ENCODE results near the gene SLC5A12. TPM values are rescaled to one million over a fixed set of nuclear protein-coding genes. Genes with fewer than 3 reads are reported as not detected.

SLC5A12 gene
- total RNA-seq, 4 donors from 2014 or later, result 0.48 to 2.2 TPM; not detected in 2

- intact Hi-C loops (cut with DNase I; ENCODE audit: low total_unique reads) (no loop called here), in situ Hi-C loops (cut with MboI; ENCODE audit: low pct_ligation_motif_present in 1 of 4, low pct_unique_long_range_greater_than_20kb in 1 of 4, low sequenced_read_pairs in 3 of 4) (loop anchor here in 1 of 4 donors (25.0 kb wide), 1 partner anchor 339 kb away; no protein-coding TSS in a partner anchor)
- no peak for DNase-seq
- no peak for TF ChIP-seq POLR2AphosphoS5 (IDR thresholded peaks at IDR 0.05)
- TF ChIP-seq POLR2A (IDR thresholded peaks at IDR 0.05), result no peak
- no peak for TF ChIP-seq CTCF (IDR thresholded peaks at IDR 0.05)
- no peak for TF ChIP-seq EP300 (IDR thresholded peaks at IDR 0.05; ENCODE audit: low read depth)
- no peak overlapping the region for H3K27ac ChIP-seq
- 83 to 91% methylated on average over 1 of the region's 1 CpG for WGBS, 2 donors (ENCODE audit: low coverage in 1 of 2)
- no peaks in the 10 kb centered on the region for H3K9me3 ChIP-seq
- no peaks in the 10 kb centered on the region for H3K27me3 ChIP-seq
- H3K4me1 ChIP-seq, result no peaks in the 10 kb centered on the region
- H3K4me3 ChIP-seq, result no peak overlapping the region
- H3K36me3 ChIP-seq, result no peaks in the 10 kb centered on the region
These were observed 95.5 kb downstream of the SLC5A12 start for GRCh38 chr11:26626346-26626745.

- no peak for DNase-seq
- TF ChIP-seq CTCF (IDR thresholded peaks at IDR 0.05), result no peak
- TF ChIP-seq POLR2AphosphoS5 (IDR thresholded peaks at IDR 0.05), result no peak
- no peak for TF ChIP-seq POLR2A (IDR thresholded peaks at IDR 0.05)
- TF ChIP-seq EP300 (IDR thresholded peaks at IDR 0.05; ENCODE audit: low read depth), result no peak
- WGBS, 2 donors (ENCODE audit: low coverage in 1 of 2), result 58 to 66% methylated on average over 2 of the region's 2 CpGs
- Histone ChIP-seq H3K4me3 (no peak overlapping the region), H3K4me1 (no peaks in the 10 kb centered on the region), H3K27ac (no peak overlapping the region), H3K27me3 (no peaks in the 10 kb centered on the region), H3K9me3 (no peaks in the 10 kb centered on the region), H3K36me3 (no peaks in the 10 kb centered on the region)
- intact Hi-C loops (cut with DNase I; ENCODE audit: low total_unique reads) (no loop called here), in situ Hi-C loops (cut with MboI; ENCODE audit: low pct_ligation_motif_present in 1 of 4, low pct_unique_long_range_greater_than_20kb in 1 of 4, low sequenced_read_pairs in 3 of 4) (no loop called here)
These were observed 98.7 kb downstream of the SLC5A12 start for GRCh38 chr11:26623076-26623659.

- intact Hi-C loops (cut with DNase I; ENCODE audit: low total_unique reads), result no loop called here
- Histone ChIP-seq H3K4me3 (no peak overlapping the region), H3K27ac (no peak overlapping the region), H3K4me1 (no peaks in the 10 kb centered on the region), H3K9me3 (no peaks in the 10 kb centered on the region), H3K36me3 (no peaks in the 10 kb centered on the region), H3K27me3 (no peaks in the 10 kb centered on the region)
- in situ Hi-C loops (cut with MboI; ENCODE audit: low pct_ligation_motif_present in 1 of 4, low pct_unique_long_range_greater_than_20kb in 1 of 4, low sequenced_read_pairs in 3 of 4), result no loop called here
- WGBS, 2 donors (ENCODE audit: low coverage in 1 of 2), result 79 to 80% methylated on average over 2 of the region's 2 CpGs
- TF ChIP-seq POLR2AphosphoS5 (IDR thresholded peaks at IDR 0.05) (no peak), POLR2A (IDR thresholded peaks at IDR 0.05) (no peak), CTCF (IDR thresholded peaks at IDR 0.05) (no peak), EP300 (IDR thresholded peaks at IDR 0.05; ENCODE audit: low read depth) (no peak)
- DNase-seq, result no peak
These were observed 99.7 kb downstream of the SLC5A12 start for GRCh38 chr11:26622181-26622580.

GRCh38 chr11:26621132-26621531, 100.7 kb downstream of the SLC5A12 start:
- Histone ChIP-seq H3K9me3 (no peaks in the 10 kb centered on the region), H3K4me3 (no peak overlapping the region), H3K36me3 (no peaks in the 10 kb centered on the region), H3K4me1 (no peaks in the 10 kb centered on the region), H3K27me3 (no peaks in the 10 kb centered on the region), H3K27ac (no peak overlapping the region)
- intact Hi-C loops (cut with DNase I; ENCODE audit: low total_unique reads) (no loop called here), in situ Hi-C loops (cut with MboI; ENCODE audit: low pct_ligation_motif_present in 1 of 4, low pct_unique_long_range_greater_than_20kb in 1 of 4, low sequenced_read_pairs in 3 of 4) (no loop called here)
- TF ChIP-seq POLR2AphosphoS5 (IDR thresholded peaks at IDR 0.05) (no peak), POLR2A (IDR thresholded peaks at IDR 0.05) (no peak), EP300 (IDR thresholded peaks at IDR 0.05; ENCODE audit: low read depth) (no peak), CTCF (IDR thresholded peaks at IDR 0.05) (no peak)
- DNase-seq, result no peak
